ENCODE data around the gene DNMT1.

DNA sequence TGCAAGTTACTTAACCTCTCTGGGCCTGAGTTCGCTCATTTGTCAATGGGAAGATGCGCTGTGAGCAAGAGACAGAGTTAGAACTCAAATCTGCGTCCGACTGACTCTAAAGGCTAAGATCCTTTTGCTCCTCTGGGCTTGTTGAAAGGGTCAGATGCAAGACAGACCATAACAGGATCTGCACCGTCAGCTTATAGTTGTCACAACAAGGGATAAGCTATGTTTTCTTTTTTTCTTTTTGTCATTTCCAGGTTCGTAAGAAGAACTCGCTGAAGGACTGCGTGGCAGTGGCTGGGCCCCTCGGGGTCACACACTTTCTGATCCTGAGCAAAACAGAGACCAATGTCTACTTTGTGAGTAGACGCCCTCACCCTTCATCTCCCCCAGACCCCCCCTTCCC is 87.5 kb downstream of the DNMT1 start:
- TF ChIP-seq, protein P1, sequence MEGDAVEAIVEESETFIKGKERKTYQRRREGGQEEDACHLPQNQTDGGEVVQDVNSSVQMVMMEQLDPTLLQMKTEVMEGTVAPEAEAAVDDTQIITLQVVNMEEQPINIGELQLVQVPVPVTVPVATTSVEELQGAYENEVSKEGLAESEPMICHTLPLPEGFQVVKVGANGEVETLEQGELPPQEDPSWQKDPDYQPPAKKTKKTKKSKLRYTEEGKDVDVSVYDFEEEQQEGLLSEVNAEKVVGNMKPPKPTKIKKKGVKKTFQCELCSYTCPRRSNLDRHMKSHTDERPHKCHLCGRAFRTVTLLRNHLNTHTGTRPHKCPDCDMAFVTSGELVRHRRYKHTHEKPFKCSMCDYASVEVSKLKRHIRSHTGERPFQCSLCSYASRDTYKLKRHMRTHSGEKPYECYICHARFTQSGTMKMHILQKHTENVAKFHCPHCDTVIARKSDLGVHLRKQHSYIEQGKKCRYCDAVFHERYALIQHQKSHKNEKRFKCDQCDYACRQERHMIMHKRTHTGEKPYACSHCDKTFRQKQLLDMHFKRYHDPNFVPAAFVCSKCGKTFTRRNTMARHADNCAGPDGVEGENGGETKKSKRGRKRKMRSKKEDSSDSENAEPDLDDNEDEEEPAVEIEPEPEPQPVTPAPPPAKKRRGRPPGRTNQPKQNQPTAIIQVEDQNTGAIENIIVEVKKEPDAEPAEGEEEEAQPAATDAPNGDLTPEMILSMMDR (conservative IDR thresholded peaks at IDR 0.05), result no peak
- TF ChIP-seq EZH2 (IDR thresholded peaks at IDR 0.05; ENCODE audit: low read depth), result no peak
